GM19467 (cell line): ENCODE data around the gene DPP6.

ENCODE experiments used
- ATAC-seq: cut with Tn5 transposase; IDR thresholded peaks from one replicate; pipeline ENCODE4 v1.9.1; 2021; ENCODE audit warnings: mild to moderate bottlenecking, moderate library complexity; ENCODE audit not compliant: unreplicated experiment

Gene DPP6

GRCh38 chr7:154686305-154686704 lies 634.1 kb downstream of the DPP6 start:
- no peak for ATAC-seq

GRCh38 chr7:154688952-154689351 lies 636.8 kb downstream of the DPP6 start:
- ATAC-seq = no peak

- ATAC-seq = no peak
Observed at GRCh38 chr7:154690411-154690810, 638.2 kb downstream of the DPP6 start.

- no peak for ATAC-seq
Observed at GRCh38 chr7:154693661-154694060, 641.5 kb downstream of the DPP6 start.

- ATAC-seq = no peak
Observed at GRCh38 chr7:154695836-154696235, 643.6 kb downstream of the DPP6 start.

- ATAC-seq = no peak
Observed at GRCh38 chr7:154696556-154696955, 644.4 kb downstream of the DPP6 start.

- no peak for ATAC-seq
Observed at GRCh38 chr7:154698726-154699291, 646.6 kb downstream of the DPP6 start.

- ATAC-seq = no peak
Observed at GRCh38 chr7:154699417-154699816, 647.2 kb downstream of the DPP6 start.

- no peak for ATAC-seq
Observed at GRCh38 chr7:154709840-154710520, 657.8 kb downstream of the DPP6 start.

GRCh38 chr7:154720016-154720415 lies 667.8 kb downstream of the DPP6 start:
- ATAC-seq = no peak

GRCh38 chr7:154721086-154721485 lies 668.9 kb downstream of the DPP6 start:
- no peak for ATAC-seq

GRCh38 chr7:154726368-154726767 lies 674.2 kb downstream of the DPP6 start:
- no peak for ATAC-seq

GRCh38 chr7:154729056-154729455 lies 676.9 kb downstream of the DPP6 start:
- no peak for ATAC-seq

GRCh38 chr7:154735766-154736165 lies 683.6 kb downstream of the DPP6 start:
- no peak for ATAC-seq

- ATAC-seq = no peak
Observed at GRCh38 chr7:154736389-154736788, 684.2 kb downstream of the DPP6 start.

GRCh38 chr7:154738216-154738615 lies 686.0 kb downstream of the DPP6 start:
- ATAC-seq = no peak

- ATAC-seq = no peak
Observed at GRCh38 chr7:154741131-154741530, 688.9 kb downstream of the DPP6 start.

- no peak for ATAC-seq
Observed at GRCh38 chr7:154743206-154743605, 691.0 kb downstream of the DPP6 start.

GRCh38 chr7:154744256-154744860 lies 692.2 kb downstream of the DPP6 start:
- ATAC-seq = no peak

- ATAC-seq = no peak
Observed at GRCh38 chr7:154744861-154745258, 692.7 kb downstream of the DPP6 start.

- no peak for ATAC-seq
Observed at GRCh38 chr7:154746571-154747360, 694.6 kb downstream of the DPP6 start.
